NCI-H345 treated with DMSO at 0.1 percent for 48 hours (cell line): ENCODE measurements around the gene KCNIP2.

Source experiments
- DNase-seq: peaks from one replicate; lab custom pipeline; 2025; ENCODE audit not compliant: unreplicated experiment; lab: John Stamatoyannopoulos, UW

Gene KCNIP2

DNA sequence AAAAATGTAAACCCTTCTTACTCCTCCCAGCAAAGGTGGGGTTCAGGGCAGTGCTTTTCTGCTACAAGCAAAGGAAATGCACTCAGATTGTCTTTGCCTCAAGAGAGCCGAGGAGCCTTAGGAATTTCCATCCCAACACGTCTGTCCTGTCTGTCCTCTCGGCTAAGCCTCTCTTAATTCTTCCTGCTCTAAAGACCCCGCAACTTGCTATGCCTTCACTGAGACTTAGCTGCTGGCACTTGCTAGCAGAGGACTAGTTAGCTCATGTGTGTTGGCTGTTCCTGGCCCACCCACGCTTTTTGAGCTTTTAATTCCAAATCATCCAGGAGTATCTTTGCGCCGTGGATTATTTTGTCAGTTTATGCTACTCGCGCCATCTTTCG, 59.9 kb downstream of the KCNIP2 start:
- no peak for DNase-seq

DNA sequence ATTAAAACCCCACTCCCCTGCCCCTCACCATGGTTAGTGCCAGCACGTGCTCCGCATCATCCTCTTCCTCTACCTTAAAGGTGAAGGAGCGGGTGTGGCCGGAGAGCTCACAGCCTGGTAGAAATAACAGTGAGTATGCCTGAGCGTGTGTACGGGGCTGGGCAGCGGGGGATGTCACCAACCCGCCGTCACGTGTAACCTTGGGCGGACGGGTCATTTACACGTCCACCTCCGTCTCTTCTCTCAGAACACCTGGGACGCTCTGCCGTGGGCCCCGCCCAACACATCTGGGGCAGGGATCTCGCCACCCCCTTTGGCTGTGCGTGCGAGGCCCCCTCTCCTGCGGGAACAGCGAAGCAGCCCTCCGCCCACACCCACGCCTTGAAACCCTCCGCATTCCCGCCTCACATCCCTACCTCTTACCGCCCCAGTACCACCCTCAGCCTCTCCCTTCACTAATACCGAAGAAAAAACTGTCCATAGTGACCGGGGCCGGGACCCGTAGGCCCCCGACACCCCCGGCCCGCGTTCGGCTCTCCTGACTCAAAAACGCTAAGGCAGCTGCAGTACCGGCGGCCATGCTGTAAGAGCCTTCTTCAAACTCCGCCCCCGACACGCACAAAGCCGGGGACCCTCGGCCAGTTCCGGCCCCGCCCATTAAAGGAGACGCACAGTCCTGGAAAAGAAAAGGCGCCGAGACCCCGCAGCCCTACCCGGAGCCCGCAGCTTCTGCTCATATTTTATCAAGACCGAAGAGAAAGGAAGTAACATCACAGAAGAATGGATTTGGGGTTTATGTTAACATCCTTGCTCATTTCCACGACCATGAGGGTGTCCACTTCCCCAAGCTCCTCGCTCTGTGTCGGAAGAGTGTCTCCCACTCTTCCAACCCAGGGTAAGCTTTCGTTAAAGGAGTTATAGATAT, 60.5 kb downstream of the KCNIP2 start, which contains the start of gene NPM3:
Gene NPM3, minus strand, starts transcription at position 636 of the 925 bp plus-strand sequence. Its CDS starts 56 bp downstream, at position 580.
- peak; percentile 40 for DNase-seq

GRCh38 chr10:101781984-101782810, 61.4 kb downstream of the KCNIP2 start:
- DNase-seq: no peak

DNA sequence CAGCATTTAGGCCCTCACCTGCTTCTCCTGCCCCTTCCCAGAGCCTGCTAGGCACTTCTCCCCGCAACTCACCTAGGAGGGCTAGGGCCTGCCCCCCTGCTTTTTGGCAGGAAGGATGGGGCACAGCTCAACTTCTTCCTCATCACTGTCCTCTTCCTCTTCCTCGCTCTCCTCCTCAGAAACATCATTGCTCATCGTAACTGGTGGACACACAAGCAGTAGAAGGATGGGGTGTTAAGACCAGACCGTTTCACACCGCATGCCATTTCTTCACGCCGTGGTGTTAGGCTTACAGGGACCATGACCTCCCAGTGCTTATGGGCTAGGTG, 62.0 kb downstream of the KCNIP2 start:
- DNase-seq: no peak

GRCh38 chr10:101780818-101781654, 62.6 kb downstream of the KCNIP2 start:
- DNase-seq: peak; percentile 32

- no peak for DNase-seq
Measured at GRCh38 chr10:101780187-101780817, 63.3 kb downstream of the KCNIP2 start.

DNA sequence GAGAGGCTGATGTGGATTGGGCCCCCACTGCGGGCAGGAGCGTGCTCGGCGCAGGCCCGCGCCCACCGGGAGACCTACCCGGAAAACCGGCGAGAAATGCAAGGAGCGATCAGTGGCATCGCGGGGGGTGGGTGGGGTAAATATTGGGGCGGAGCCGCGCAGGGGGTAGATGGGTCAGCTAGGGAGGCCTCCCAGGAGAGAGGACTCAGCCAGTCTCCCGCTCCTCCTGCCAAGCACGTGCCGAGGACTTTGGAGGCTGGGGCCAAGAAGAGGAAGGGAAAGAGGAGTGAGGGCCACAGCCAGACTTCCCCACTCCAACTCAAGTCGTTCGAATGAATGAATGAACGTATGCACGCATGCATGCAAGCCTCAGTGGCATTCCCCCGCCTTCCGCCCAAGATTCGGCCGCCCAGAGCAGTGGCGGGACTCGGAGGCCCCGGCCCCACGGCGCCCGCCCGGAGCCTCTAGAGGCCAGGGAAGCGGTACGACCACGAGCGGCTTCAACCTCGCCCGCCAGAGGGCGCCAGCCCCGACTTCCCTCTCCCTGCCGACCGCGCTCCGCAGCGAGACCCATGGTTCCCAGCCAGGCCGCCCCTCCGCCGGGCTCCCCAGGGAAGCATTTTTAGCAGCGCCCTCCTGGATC, 63.9 kb downstream of the KCNIP2 start:
- no peak for DNase-seq

DNA sequence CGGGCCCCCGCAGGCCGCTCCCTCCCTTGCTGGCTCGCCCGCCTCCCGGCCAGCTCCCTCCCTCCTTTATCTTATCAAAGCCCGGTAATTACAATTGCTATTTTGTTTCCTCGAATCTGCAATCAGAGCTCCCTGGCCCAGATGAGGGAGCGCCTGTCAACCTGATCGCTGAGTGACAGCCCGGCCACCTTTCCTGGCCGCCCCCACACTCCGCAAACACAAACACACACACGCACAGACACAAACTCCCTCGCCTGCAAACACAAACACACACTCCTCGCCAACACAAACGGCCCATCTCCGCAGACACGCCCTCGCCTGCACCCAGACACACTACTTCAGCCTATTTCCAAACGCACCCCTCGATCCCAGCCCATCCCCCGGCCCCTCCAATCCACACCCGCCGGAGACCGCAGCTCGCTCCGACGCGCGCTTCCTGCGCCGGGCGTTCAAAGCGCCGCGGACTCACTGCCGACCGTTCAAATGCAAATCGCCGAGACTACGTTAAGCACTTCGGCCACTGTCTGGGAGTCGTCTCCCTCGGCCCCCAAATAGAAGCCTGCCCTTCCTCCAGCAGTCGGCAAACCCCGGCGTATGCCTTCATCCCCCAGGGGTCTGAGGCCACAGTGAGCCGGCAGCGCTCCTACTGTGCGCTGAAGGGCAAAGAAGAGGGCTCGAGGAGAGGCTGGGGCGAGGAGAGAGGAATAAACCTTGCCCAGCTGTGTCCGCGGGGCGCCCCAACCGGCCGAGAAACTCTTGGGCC, 64.6 kb downstream of the KCNIP2 start:
- no peak for DNase-seq

DNA sequence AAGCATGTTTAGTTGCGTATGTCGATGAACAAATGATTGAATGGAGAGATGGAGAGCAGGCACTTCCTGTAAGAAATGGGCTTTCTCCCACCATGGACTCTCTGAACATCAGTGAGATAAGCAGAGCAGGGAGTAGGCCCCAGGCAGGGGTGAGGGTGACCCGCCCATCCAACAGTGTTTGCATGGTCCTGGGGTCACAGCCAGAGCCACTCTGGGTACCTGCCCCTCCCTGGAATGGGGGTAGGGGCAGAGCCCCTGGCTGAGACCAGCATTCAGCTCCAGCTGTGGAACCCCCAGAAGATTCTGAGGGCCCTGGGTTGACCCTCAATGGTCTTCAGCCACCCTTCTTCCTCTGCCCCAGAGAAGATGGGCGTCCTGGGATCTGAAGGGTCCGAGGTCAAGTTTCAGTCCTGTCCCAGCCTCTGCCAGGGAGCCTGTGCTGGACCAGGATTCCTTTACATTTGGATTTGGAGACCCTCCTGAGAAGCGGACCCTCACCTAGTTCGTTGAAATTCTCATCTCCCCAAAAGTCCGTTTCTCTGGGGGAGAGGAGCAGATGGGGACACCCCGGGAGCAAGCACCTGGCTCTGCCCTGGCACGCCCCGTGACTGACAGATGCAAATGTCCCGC, 65.3 kb downstream of the KCNIP2 start:
- no peak for DNase-seq

DNA sequence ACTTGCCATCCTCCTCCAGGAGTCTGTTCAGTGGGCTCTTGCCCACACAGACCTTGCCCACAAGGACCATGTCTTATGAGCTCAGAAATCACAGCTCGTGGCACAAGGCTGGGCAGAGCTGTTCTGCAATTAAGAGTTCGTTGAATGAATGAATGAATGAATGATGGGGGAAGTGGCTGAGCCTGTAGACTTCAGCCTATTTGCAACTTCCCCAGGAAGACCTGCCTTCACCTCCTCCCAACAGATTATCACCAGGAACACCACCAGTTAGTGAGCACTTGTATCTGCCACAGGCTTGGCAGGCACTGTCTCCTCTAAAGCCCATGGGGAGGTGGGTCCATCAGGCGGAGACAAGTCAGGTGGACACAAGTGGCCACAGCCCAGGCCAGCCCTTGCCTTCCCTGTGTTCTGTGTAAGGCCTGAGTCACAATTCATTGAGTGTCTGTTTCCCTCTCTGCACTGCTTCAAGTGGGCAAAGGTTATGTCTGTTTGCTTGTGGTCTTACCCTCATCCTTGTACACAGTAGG, 65.9 kb downstream of the KCNIP2 start:
- DNase-seq: no peak

DNA sequence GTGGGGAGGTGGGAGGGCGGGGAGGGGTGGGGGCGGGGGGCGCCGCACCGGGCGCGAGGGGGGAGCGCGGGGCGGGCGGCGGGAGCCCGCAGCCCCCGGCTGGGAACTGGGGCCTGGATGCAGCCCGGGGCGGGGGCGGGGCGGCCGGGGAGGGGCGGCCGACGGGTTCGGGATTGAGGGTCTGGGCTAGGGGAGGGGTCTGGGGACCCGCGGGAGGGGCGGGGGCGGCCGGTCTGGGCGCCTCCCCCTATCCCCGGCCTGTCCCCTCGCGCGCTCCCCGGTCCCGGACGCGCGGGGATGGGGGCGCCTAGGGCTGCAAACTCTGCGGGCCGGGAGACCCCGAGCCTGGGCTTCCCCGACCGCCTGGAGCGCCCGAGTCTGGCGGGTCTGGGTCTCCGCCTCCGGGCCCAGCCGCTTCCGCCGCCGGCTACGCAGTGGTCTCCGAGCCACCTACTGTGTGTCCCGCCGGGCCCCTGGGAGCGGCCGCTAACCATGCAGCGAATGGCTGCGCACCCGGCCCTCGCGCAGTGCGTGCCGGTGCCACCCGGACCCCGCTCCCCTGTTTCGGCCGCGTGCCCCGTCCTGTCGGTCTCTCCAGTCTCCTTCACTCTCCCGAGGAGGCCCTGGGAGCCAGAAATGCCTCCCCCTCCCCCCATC, 67.3 kb downstream of the KCNIP2 start:
- no peak for DNase-seq
